Kidney glomerular epithelial cell (primary cell): ENCODE data around the gene ZDHHC5.
"Not testable (repeated sequence)": the region's sequence is repeated elsewhere in the genome, so short reads cannot be mapped to it uniquely, and the experiment has no call there.

Source experiments
- DNase-seq: peaks from one replicate; lab custom pipeline; 2025; lab: John Stamatoyannopoulos, UW

ZDHHC5 gene

GRCh38 chr11:57667117-57667735, 688 bp upstream of the ZDHHC5 start:
- peak; percentile 99 for DNase-seq

DNA sequence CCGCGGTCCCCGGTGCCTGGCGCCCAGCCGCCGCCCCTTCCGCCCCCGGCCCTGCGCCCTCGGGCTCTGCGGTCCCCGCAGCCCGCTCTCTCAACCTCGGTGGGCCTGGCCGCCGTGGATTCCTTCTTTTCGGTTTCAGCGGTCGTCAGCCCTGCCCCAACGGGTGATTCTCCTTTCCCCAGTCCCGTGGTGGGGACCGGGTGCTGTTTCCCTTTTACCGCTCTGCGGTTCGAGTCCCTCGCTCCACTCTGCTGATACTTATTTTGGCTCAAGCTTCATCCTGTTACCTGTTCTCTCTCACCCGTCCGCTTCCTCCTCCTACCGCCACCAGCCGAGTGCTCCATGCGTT, 494 bp downstream of the ZDHHC5 start:
- no peak for DNase-seq

GRCh38 chr11:57674251-57674650, 6.3 kb downstream of the ZDHHC5 start:
- DNase-seq, result peak; percentile 63

GRCh38 chr11:57675176-57675941, 7.4 kb downstream of the ZDHHC5 start:
- DNase-seq, result no peak

DNA sequence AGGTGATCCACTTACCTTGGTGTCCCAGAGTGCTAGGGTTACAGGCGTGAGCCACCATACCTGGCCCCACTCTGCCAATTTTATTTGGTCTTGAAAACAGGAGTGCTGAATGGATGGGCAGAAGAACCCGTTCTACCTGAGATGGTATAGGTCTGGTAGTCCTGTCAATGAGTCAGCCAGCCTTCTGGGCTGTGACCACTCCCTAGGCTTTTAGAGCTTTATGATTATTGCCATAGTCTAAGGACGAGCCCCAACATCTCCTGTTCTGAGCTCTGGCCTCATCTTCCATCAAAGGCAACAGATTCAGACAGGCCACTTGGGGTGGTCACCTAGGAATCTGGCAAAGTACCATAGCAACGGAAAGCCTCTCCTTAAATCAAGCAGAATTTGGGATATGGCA, 11.5 kb downstream of the ZDHHC5 start:
- DNase-seq, result no peak

DNA sequence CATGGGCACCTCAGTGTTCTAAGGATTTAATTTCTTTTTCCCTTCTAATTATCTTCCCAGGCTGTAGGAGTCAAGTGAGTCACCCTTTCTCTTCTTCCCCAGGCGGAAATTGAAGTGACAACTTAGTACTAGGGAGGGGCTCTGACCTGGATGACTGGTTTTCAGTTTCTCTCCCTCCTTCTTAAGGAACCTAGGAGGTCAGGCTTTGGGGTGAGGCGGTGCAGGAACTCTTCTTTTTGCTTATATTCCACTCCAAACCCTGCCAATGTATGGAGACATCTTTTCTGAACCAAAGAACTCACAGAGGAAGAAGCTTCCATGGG, 12.6 kb downstream of the ZDHHC5 start:
- DNase-seq, result peak; percentile 27

GRCh38 chr11:57681168-57681567, 13.3 kb downstream of the ZDHHC5 start:
- DNase-seq, result no peak

GRCh38 chr11:57690474-57690873, 22.6 kb downstream of the ZDHHC5 start:
- DNase-seq, result not testable (repeated sequence)

- no peak for DNase-seq
Measured at GRCh38 chr11:57698843-57699365, 31.0 kb downstream of the ZDHHC5 start.

- no peak for DNase-seq
Measured at GRCh38 chr11:57699813-57700212, 31.9 kb downstream of the ZDHHC5 start.

DNA sequence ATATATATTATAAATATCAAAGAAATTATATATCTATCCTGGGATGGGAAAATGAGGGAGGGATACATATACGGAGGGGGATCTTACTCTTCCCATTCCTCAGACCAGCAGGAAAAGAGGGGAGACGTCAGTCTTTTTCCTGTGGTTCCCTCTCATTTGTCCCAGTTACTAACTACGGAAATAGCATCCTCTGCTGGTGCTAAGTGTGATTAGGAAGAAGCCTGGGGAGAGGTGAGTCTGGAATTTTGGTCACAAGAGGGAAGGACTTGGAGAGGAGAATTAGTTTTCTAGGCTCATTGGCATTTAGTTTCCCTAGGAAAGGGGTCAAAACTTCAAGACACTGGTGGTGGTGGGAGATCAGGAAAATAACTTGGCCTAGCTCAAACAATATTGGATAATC, 32.5 kb downstream of the ZDHHC5 start:
- no peak for DNase-seq

DNA sequence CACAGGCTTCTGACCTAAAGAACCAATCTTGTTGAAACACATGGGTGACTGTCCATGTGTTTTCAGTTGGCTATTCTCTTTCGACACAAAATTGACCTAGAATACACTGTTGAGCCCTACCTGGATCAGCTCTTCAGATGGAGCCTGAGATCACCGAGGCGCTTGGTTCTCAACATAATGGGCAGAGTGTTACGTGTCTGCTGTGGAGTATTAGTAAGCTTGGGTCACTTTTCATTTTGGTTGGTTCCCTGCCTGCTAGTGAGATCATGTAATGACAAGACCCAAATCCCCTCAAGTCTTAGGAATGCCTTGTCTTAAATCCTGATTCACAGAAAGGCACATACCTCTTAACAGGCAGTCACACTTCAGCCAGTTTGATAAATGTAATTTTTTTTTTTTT, 35.4 kb downstream of the ZDHHC5 start:
- no peak for DNase-seq

DNA sequence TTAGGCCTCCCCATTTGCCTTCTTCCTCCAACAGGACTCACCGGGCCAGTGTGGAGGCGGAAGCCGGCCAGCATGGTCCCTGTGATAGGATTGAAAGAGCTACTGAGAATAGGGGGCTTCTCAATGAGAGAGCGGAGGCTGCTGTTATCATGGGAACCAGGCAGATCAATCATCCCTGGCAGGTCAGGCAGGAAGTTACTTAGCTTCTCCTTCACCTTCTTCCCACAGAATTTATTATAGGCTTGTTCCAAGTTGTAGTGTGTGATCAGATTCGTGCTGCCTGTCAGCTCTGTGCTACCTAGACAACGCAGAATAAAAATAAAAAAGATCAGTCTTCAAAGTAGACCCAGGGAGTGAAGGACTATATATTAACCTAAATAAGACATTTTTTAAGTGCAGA, 37.0 kb downstream of the ZDHHC5 start:
- DNase-seq, result no peak

DNA sequence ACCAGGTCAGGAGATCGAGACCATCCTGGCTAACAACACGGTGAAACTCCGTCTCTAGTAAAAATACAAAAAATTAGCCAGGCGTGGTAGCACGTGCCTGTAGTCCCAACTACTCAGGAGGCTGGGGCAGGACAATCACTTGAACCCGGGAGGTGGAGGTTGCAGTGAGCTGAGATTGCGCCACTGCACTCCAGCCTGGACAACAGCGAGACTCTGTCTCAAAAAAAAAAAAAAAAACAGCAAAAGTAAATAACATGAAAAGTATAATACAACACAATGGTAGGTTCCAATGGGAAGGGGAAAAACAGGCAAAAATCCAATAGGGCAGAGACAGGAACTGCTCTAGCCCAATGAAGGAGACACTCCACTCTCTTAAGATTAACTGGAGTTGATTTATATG, 37.5 kb downstream of the ZDHHC5 start:
- DNase-seq, result not testable (repeated sequence)

GRCh38 chr11:57709802-57710367, 42.0 kb downstream of the ZDHHC5 start:
- DNase-seq, result no peak

- DNase-seq, result peak; percentile 91
Measured at GRCh38 chr11:57711414-57712255, 43.7 kb downstream of the ZDHHC5 start, which contains the start of gene MED19. Gene MED19 (minus strand): TSS chr11:57712215. CDS start chr11:57712179, 36 bp downstream.

DNA sequence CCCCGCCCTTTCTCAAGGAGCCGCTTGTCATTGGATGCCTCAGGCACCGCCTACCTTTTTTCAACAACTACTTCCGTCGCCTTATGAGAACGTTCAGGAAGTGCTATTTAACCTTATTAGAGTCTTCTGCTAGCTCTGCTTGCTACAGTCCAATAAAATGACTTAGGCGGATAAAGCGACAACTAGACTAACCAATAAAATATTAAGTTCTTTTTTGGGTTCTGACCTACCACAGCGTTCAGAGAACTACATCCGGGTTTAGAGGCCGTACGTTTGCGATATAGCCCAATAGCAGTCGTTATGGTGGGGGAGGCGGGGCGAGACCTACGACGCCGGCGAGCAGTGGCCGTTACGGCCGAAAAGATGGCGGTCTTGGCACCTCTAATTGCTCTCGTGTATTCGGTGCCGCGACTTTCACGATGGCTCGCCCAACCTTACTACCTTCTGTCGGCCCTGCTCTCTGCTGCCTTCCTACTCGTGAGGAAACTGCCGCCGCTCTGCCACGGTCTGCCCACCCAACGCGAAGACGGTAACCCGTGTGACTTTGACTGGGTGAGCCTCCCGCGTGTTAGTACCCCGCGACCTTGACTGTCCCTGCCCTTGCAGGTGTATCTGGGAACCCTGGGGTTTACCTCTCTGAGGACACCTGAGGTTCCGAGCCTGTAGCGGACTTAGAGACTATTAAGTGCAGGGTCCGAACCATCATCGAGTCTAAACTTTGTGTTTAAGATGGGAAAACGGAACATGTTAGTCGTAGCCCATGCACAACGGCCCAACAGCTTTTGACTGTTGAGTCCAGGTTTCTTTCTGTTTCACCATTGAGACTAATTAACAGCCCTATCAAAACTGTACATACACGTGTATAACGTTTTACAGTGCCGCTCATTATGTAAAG, 44.6 kb downstream of the ZDHHC5 start, which contains the start of gene TMX2:
TMX2 (plus strand) TSS at position 338 of the 895 bp plus-strand sequence; CDS start at position 364, 26 bp downstream.
- DNase-seq, result peak; percentile 99

DNA sequence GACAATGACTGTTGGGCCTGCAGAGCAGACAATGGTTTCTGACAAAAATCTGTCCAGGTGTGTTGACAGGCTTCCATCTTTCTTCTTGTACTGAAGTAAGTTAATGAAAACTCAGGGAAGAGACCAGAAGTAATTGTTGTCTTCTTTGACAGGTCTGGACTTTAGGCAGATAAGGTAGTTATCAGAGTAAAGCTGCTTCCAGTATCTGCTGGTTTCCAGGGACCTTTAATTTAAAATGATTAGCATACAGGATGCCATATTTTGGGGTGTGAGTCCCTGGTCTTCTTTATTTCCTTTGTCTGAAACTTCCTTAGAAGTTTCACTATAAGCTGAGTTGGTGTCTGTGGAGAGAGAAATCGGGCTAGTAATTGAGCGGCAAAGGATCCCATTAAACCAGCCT, 45.9 kb downstream of the ZDHHC5 start:
- no peak for DNase-seq

DNA sequence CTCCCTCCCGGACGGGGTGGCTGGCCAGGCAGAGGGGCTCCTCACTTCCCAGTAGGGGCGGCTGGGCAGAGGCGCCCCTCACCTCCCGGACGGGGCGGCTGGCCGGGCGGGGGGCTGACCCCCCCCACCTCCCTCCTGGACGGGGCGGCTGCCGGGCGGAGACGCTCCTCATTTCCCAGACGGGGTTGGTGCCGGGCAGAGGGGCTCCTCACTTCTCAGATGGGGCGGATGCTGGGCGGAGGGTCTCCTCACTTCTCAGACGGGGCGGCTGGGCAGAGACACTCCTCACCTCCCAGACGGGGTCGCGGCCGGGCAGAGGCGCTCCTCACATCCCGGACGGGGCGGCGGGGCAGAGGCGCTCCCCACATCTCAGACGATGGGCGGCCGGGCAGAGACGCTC, 48.8 kb downstream of the ZDHHC5 start:
- DNase-seq, result not testable (repeated sequence)

DNA sequence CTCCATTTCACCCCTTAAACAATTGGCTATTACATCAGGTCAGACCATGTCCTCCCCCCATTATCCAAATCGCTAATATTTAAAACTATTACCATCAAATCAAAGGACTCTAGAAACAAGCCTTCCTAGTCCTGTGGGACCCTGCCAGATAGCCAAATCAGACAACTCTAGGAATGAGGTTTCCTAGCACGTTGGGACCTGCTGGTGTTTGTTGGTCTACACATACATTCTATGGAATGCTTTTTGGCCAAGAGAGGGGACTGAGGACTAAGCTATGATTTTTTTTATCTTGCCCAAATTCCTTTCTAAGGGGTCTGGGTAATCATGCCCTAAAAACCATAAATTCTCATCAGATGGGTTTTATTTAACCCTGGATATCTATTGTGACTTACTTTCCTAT, 59.3 kb downstream of the ZDHHC5 start:
- no peak for DNase-seq

GRCh38 chr11:57728829-57729228, 60.9 kb downstream of the ZDHHC5 start:
- DNase-seq, result no peak
